Cardiac muscle cell (in vitro differentiated cells and primary cell): Measurements from ENCODE around the gene ANKRD53. TPM values are rescaled to one million over a fixed set of nuclear protein-coding genes. Genes with fewer than 3 reads are reported as not detected.

Experiments
- DNase-seq, 2 donors: peaks; one replicate each; pipeline versions ENCODE4 v3.0.0 to v3.0.0-alpha.2; 2010 to 2017; ENCODE audit warnings: low read depth in 1 of 2, low spot score in 1 of 2
- H3K27ac ChIP-seq: fragments of 200-600 bp; sonication (generic); 2 replicates; pipeline ENCODE4 v1.5.1; 2016
- H3K27me3 ChIP-seq: fragments of 200-600 bp; sonication (generic); 2 replicates; pipeline ENCODE4 v1.6.0; 2016; ENCODE audit warnings: control low read depth
- H3K36me3 ChIP-seq: fragments of 200-600 bp; sonication (generic); 2 replicates; pipeline ENCODE4 v1.5.1; 2016; ENCODE audit warnings: control low read depth
- H3K4me1 ChIP-seq: fragments of 200-600 bp; sonication (generic); 2 replicates; pipeline ENCODE4 v1.8.1; 2017; ENCODE audit warnings: low read depth, mild to moderate bottlenecking, mixed run types
- H3K4me3 ChIP-seq: fragments of 200-600 bp; sonication (generic); 2 replicates; pipeline ENCODE4 v1.5.1; 2016; ENCODE audit warnings: mild to moderate bottlenecking
- H3K9me3 ChIP-seq: fragments of 200-600 bp; sonication (generic); 2 replicates; pipeline ENCODE4 v1.5.1; 2017; ENCODE audit warnings: low read depth, mild to moderate bottlenecking, control low read depth
- polyA plus RNA-seq: library from polyadenylated mRNA; unstranded; fragments of >200 nt; fragmentation: Nextera tagmentation; extraction: Ambion mirVana; gene quantifications from 2 replicates; pipeline ENCODE4 v1.2.1, GENCODE V29; 2016
- total RNA-seq: library from RNA; depleted of rRNA; stranded (reverse); fragments of >200 nt; gene quantifications from 2 replicates; pipeline ENCODE4 v1.2.3, GENCODE V29; 2016
- TF ChIP-seq, protein P1 (sequence below): IDR thresholded peaks from 2 replicates; pipeline ENCODE4 v1.5.1; 2012; ENCODE audit warnings: low read depth, mild to moderate bottlenecking, low read length

The ANKRD53 gene
- total and polyA plus RNA-seq, 2 experiments from 2014 or later = 0.92 to 0.99 TPM

DNA sequence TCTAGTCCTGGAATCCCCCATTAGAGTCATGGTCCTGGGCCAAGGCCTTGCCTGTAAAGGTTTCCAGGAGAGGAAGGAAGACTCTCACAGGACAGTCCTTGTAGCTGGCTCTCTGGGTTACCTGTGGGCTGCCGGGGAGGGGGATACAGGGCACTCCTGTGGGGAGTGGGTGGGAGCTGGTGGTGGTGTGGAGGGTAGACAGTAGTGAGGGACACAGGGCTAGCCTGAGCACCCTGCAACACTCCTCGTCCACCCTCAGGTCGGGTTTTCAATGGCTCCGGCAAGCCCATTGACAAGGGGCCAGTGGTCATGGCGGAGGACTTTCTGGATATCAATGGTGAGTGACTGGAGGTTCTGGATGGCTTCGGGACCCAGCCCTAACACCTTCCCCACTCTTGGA is 19.7 kb upstream of the ANKRD53 start:
- TF ChIP-seq, protein P1, sequence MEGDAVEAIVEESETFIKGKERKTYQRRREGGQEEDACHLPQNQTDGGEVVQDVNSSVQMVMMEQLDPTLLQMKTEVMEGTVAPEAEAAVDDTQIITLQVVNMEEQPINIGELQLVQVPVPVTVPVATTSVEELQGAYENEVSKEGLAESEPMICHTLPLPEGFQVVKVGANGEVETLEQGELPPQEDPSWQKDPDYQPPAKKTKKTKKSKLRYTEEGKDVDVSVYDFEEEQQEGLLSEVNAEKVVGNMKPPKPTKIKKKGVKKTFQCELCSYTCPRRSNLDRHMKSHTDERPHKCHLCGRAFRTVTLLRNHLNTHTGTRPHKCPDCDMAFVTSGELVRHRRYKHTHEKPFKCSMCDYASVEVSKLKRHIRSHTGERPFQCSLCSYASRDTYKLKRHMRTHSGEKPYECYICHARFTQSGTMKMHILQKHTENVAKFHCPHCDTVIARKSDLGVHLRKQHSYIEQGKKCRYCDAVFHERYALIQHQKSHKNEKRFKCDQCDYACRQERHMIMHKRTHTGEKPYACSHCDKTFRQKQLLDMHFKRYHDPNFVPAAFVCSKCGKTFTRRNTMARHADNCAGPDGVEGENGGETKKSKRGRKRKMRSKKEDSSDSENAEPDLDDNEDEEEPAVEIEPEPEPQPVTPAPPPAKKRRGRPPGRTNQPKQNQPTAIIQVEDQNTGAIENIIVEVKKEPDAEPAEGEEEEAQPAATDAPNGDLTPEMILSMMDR = no peak
- Histone ChIP-seq H3K9me3 (no peaks in the 10 kb centered on the region), H3K4me1 (no peaks in the 10 kb centered on the region), H3K27me3 (peaks cover 69% of the 10 kb centered on the region), H3K36me3 (no peaks in the 10 kb centered on the region), H3K4me3 (no peak overlapping the region), H3K27ac (no peak overlapping the region)
- no peak for DNase-seq

DNA sequence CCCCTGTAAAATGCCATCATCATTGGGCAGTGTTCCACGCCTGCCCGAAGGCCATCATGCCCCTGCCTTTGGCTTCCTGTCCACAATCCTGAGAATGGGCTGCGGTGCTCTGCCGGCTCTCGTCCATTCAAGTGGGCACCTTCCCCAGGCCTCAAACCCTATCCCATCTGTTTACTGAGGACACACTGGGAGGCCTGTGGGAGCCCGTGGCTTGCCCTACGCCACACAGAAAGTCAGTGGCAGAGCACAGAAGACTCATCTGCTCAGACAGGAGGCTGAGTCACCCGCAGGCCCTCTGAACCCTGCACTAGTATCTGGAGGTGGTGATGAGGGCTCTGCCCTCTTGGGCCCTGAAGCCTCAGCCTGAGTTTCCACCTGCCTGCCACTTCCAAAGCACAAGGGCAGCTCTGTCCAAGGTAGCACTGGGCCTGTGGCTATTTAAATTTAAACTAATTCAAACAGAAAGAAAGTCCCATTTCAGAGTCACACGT is 19.1 kb upstream of the ANKRD53 start:
- no peaks in the 10 kb centered on the region for H3K9me3 ChIP-seq
- peaks cover 69% of the 10 kb centered on the region for H3K27me3 ChIP-seq
- DNase-seq = no peak
- H3K36me3 ChIP-seq = no peaks in the 10 kb centered on the region
- H3K4me1 ChIP-seq = no peaks in the 10 kb centered on the region
- TF ChIP-seq, protein P1 = no peak
- H3K27ac ChIP-seq = no peak overlapping the region
- no peak overlapping the region for H3K4me3 ChIP-seq

DNA sequence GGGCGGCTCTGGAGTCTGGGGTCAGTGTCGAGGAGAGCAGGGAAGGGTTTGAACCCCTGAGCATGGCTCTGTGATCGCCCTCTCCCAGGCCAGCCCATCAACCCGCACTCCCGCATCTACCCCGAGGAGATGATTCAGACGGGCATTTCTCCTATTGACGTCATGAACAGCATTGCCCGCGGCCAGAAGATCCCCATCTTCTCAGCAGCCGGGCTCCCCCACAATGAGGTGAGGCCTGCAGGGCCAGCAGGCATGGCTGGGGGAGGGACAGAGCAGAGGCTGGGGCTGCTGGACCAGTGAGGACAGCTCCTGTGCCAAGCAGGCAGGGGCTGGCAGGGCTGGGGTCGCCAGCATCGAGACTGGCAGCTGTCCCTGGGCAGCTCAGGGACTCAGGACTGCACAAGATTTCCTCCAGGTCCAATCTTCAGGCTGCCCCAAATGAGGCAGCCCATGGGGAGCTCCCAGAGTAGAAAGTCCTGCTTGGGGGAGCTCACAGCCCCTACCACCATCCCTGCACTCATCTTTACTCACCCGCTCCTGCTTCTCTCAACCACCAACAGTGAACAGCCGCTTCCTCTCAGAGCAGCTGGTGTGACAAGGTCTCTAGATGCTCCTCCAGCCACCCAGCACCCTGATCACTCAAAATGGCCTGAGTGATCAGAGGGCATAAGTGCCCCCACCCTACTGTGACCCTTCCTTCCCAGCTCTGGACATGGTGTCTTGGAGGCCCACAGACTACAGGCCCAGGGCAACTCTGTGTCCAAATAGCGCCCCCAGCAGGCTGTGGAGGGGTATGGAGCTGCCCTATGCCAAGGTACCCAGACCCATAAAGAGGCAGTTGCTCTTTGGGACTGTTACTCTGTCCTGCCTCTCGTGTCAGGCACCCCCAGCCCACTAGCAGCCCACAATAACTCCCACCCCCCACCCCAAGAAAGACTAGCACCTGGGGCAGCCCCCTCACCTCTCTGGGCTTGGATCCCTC is 18.3 kb upstream of the ANKRD53 start:
- TF ChIP-seq, protein P1 = no peak
- H3K4me3 ChIP-seq = no peak overlapping the region
- no peaks in the 10 kb centered on the region for H3K9me3 ChIP-seq
- no peak overlapping the region for H3K27ac ChIP-seq
- no peaks in the 10 kb centered on the region for H3K4me1 ChIP-seq
- no peak for DNase-seq
- H3K36me3 ChIP-seq = no peaks in the 10 kb centered on the region
- H3K27me3 ChIP-seq = peaks cover 69% of the 10 kb centered on the region

DNA sequence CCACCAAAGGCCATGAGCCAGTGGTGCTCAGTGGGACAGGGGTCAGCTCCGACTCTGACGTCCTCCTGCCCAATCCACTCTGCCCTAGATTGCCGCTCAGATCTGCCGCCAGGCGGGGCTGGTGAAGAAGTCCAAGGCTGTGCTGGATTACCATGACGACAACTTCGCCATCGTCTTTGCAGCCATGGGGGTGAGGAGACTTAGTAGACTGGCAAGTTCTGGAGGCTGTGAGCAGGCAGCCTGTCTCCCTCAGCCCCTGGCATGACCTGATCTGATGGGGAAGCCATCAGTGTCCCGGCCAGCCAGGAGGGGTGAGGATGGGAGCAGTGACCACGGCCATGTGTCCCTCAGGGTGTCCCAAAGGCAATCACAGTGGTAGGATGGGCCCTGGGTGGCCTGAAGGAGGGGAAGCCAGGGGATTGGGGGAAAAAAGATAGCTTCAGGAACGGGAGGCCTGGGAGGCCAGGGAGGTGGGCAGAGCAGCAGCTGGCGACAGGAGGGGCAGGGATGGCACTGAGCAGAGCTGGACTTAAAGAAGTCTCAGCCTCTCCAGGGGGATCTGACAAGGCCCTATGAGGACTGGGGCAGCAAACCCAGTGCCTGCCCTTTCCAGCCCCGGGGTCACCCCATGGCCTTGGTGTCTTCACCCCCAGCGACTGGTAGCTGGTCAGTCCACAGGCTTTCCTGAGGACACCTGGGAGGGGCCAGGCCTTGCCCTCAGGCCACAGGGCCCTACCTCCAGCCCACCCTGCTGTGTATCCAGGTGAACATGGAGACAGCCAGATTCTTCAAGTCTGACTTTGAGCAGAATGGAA is 17.4 kb upstream of the ANKRD53 start:
- Histone ChIP-seq H3K36me3 (no peaks in the 10 kb centered on the region), H3K27ac (no peak overlapping the region), H3K9me3 (no peaks in the 10 kb centered on the region), H3K27me3 (peaks cover 69% of the 10 kb centered on the region), H3K4me1 (no peaks in the 10 kb centered on the region), H3K4me3 (no peak overlapping the region)
- peak in 1 of 2 donors; percentile 12 for DNase-seq
- TF ChIP-seq, protein P1 = peak; percentile 19

DNA sequence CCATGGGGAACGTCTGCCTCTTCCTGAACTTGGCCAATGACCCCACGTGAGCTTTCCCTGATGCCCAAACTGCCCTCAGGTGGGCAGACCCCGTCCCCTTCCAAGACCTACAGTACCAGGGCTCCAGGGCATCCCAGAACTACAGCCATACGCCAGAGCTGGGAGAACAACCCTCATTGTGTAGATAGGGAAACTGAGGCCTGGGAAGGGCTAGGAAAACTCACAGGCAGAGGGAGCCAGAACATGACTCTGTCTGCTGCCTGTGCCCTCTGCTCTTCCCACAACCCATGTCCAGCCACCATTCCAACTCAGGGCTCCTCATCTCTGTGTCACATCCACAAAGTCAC is 16.8 kb upstream of the ANKRD53 start:
- Histone ChIP-seq H3K27ac (no peak overlapping the region), H3K36me3 (no peaks in the 10 kb centered on the region), H3K4me3 (no peak overlapping the region), H3K9me3 (no peaks in the 10 kb centered on the region), H3K27me3 (peaks cover 68% of the 10 kb centered on the region), H3K4me1 (no peaks in the 10 kb centered on the region)
- TF ChIP-seq, protein P1 = no peak
- no peak for DNase-seq
